H1 (cell line): ENCODE results near the gene RTTN. TPM values are rescaled to one million over a fixed set of nuclear protein-coding genes. Genes with fewer than 3 reads are reported as not detected.

Experiments
- CTCF ChIA-PET: fragments of 300-600 bp; sonication (Branson Sonifier 250); formaldehyde crosslinking; loops from one replicate; lab custom pipeline; 2021; ENCODE audit not compliant: partially characterized antibody; lab: Charles Lee
- POLR2A ChIA-PET: fragments of 300-600 bp; sonication (Branson Sonifier 250); formaldehyde crosslinking; loops from one replicate; lab custom pipeline; 2021; ENCODE audit warnings: inconsistent platforms; ENCODE audit not compliant: partially characterized antibody; lab: Charles Lee
- DNase-seq, 2 experiments: peaks; one replicate each; pipeline versions ENCODE4 v3.0.0 to v3.0.0-alpha.2; 2010 to 2022; ENCODE audit warnings: low spot score in 2 of 2, low read depth in 1 of 2, mixed read lengths in 1 of 2
- FAIRE-seq: peaks from 2 replicates; lab custom pipeline; 2011; peaks lifted over from hg19 to GRCh38; lab: Jason Lieb, UNC
- H2AFZ ChIP-seq: 2 replicates; pipeline ENCODE4 v1.8.1; 2012; ENCODE audit warnings: low read length, inconsistent platforms
- H2AK5ac ChIP-seq: 2 replicates; pipeline ENCODE4 v1.6.1; 2013; ENCODE audit warnings: low read depth, low read length
- H2BK120ac ChIP-seq: replicated peaks from 2 replicates; pipeline ENCODE3; 2013; ENCODE audit warnings: low read depth, low read length, inconsistent platforms
- H2BK12ac ChIP-seq: 2 replicates; pipeline ENCODE4 v1.6.1; 2013; ENCODE audit warnings: low read depth, low read length
- H2BK15ac ChIP-seq: 2 replicates; pipeline ENCODE4 v1.6.1; 2013; ENCODE audit warnings: low read length
- H2BK20ac ChIP-seq: 2 replicates; pipeline ENCODE4 v1.6.1; 2013; ENCODE audit warnings: low read length
- H2BK5ac ChIP-seq: 2 replicates; pipeline ENCODE4 v1.6.1; 2013; ENCODE audit warnings: low read depth, low read length
- H3K14ac ChIP-seq: 2 replicates; pipeline ENCODE4 v1.6.1; 2013; ENCODE audit warnings: inconsistent platforms; ENCODE audit not compliant: insufficient read length
- H3K18ac ChIP-seq: 2 replicates; pipeline ENCODE4 v1.6.1; 2013; ENCODE audit warnings: low read length; ENCODE audit errors: extremely low read depth
- H3K23ac ChIP-seq: 2 replicates; pipeline ENCODE4 v1.6.1; 2013; ENCODE audit warnings: inconsistent platforms; ENCODE audit not compliant: insufficient read length
- H3K23me2 ChIP-seq: 2 replicates; pipeline ENCODE4 v1.6.1; 2013; ENCODE audit warnings: low read depth, low read length
- H3K27ac ChIP-seq: 2 replicates; pipeline ENCODE4 v1.6.1; 2011; ENCODE audit warnings: low read depth, low read length, inconsistent platforms
- H3K27me3 ChIP-seq, 4 experiments: replicated peaks in 1 of 4; 1 replicate in 1 of 4; 2 replicates in 3 of 4; pipeline versions ENCODE4 v1.6.1 to v1.8.1; 2011 to 2013; ENCODE audit warnings: low read length in 3 of 4, mild to moderate bottlenecking in 3 of 4, inconsistent platforms in 2 of 4, mixed read lengths in 2 of 4, moderate library complexity in 1 of 4; ENCODE audit not compliant: control insufficient read depth in 3 of 4, insufficient read depth in 3 of 4; ENCODE audit errors: extremely low read depth in 1 of 4
- H3K36me3 ChIP-seq, 4 experiments: 2 replicates each; pipeline versions ENCODE4 v1.6.1 to v1.8.1; 2011 to 2013; ENCODE audit warnings: mild to moderate bottlenecking in 4 of 4, low read length in 3 of 4, moderate library complexity in 2 of 4, control low read depth in 1 of 4, inconsistent platforms in 1 of 4; ENCODE audit not compliant: insufficient read depth in 4 of 4, control insufficient read depth in 2 of 4
- H3K4ac ChIP-seq: replicated peaks from 2 replicates; pipeline ENCODE3; 2013; ENCODE audit warnings: low read length, low read depth, mixed read lengths, inconsistent platforms; ENCODE audit not compliant: insufficient read length
- H3K4me1 ChIP-seq, 4 experiments: replicated peaks in 1 of 4; 1 replicate in 1 of 4; 2 replicates in 3 of 4; pipeline versions ENCODE4 v1.6.1 to v1.8.1; 2011 to 2013; ENCODE audit warnings: low read length in 3 of 4, inconsistent platforms in 2 of 4, mixed read lengths in 1 of 4; ENCODE audit not compliant: insufficient read depth in 4 of 4, control insufficient read depth in 3 of 4
- H3K4me2 ChIP-seq, 2 experiments: 2 replicates each; pipeline versions ENCODE4 v1.6.1 to v1.8.1; 2011 to 2013; ENCODE audit warnings: low read depth in 2 of 2, low read length in 2 of 2, control low read depth in 1 of 2, inconsistent platforms in 1 of 2, mild to moderate bottlenecking in 1 of 2; ENCODE audit not compliant: insufficient read depth in 1 of 2
- H3K4me3 ChIP-seq, 4 experiments: fragments of 200-600, 300-600 bp in 1 of 4; sonication (generic), shearing (Covaris generic), sonication (Bioruptor Twin) in 1 of 4; 2 replicates each; pipeline versions ENCODE4 v1.5.1 to v1.8.1; 2011 to 2016; ENCODE audit warnings: low read length in 4 of 4, low read depth in 3 of 4, control low read depth in 2 of 4, inconsistent platforms in 2 of 4, mild to moderate bottlenecking in 2 of 4, mixed read lengths in 1 of 4, moderate library complexity in 1 of 4; ENCODE audit not compliant: insufficient read depth in 2 of 4; ENCODE audit errors: extremely low read depth in 1 of 4
- H3K56ac ChIP-seq: replicated peaks from 2 replicates; pipeline ENCODE3; 2013; ENCODE audit warnings: low read depth, mild to moderate bottlenecking, mixed read lengths, low read length, inconsistent platforms; ENCODE audit not compliant: insufficient read length
- H3K79me1 ChIP-seq: 2 replicates; pipeline ENCODE4 v1.6.1; 2013; ENCODE audit warnings: low read depth, low read length, control low read depth
- H3K79me2 ChIP-seq, 2 experiments: 2 replicates each; pipeline versions ENCODE4 v1.6.1 to v1.8.1; 2012 to 2013; ENCODE audit warnings: low read length in 2 of 2, mild to moderate bottlenecking in 2 of 2, inconsistent platforms in 1 of 2; ENCODE audit not compliant: insufficient read depth in 2 of 2, control insufficient read depth in 1 of 2
- H3K9ac ChIP-seq, 4 experiments: replicated peaks in 1 of 4; 1 replicate in 1 of 4; 2 replicates in 3 of 4; pipeline versions ENCODE4 v1.6.1 to v1.8.1; 2011 to 2013; ENCODE audit warnings: low read depth in 3 of 4, low read length in 3 of 4, control low read depth in 2 of 4, mild to moderate bottlenecking in 2 of 4, moderate library complexity in 2 of 4, inconsistent platforms in 1 of 4; ENCODE audit errors: extremely low read depth in 1 of 4
- H3K9me3 ChIP-seq, 2 experiments: 2 replicates each; pipeline versions ENCODE4 v1.6.1 to v1.8.1; 2012 to 2013; ENCODE audit warnings: mild to moderate bottlenecking in 2 of 2, moderate library complexity in 2 of 2, control low read depth in 1 of 2, inconsistent platforms in 1 of 2, low read depth in 1 of 2, low read length in 1 of 2, mixed read lengths in 1 of 2; ENCODE audit not compliant: insufficient read depth in 2 of 2
- H4K20me1 ChIP-seq, 2 experiments: replicated peaks in 1 of 2; 2 replicates each; pipeline versions ENCODE3 to v1.8.1; 2011 to 2013; ENCODE audit warnings: inconsistent platforms in 2 of 2, low read length in 2 of 2, mild to moderate bottlenecking in 1 of 2; ENCODE audit not compliant: insufficient read depth in 2 of 2, control insufficient read depth in 1 of 2
- H4K5ac ChIP-seq: 2 replicates; pipeline ENCODE4 v1.6.1; 2013; ENCODE audit warnings: low read length, low read depth, mixed read lengths, inconsistent platforms; ENCODE audit not compliant: insufficient read length
- H4K8ac ChIP-seq: 2 replicates; pipeline ENCODE4 v1.8.0; 2013; ENCODE audit warnings: mild to moderate bottlenecking, moderate library complexity, low read length, inconsistent platforms; ENCODE audit not compliant: insufficient read depth; ENCODE audit errors: extremely low read depth
- H4K91ac ChIP-seq: replicated peaks from 2 replicates; pipeline ENCODE3; 2013; ENCODE audit warnings: low read length, mixed read lengths, inconsistent platforms; ENCODE audit not compliant: insufficient read length
- ATF2 ChIP-seq: IDR thresholded peaks from 2 replicates; pipeline ENCODE4 v1.6.1; 2012; ENCODE audit warnings: low read length, inconsistent platforms
- CBX5 ChIP-seq: fragments of 300-800, 300-1000 bp; sonication (generic); IDR thresholded peaks from 2 replicates; pipeline ENCODE4 v1.7.1; 2016; ENCODE audit warnings: antibody characterized with exemption, low read length, low read depth
- CTBP2 ChIP-seq: IDR thresholded peaks from 2 replicates; pipeline ENCODE4 v1.7.0; 2011; ENCODE audit warnings: borderline replicate concordance, mild to moderate bottlenecking, moderate library complexity, mixed read lengths, low read length; ENCODE audit not compliant: insufficient read depth, insufficient read length
- FOSL1 ChIP-seq: IDR thresholded peaks from 2 replicates; pipeline ENCODE4 v1.6.1; 2011; ENCODE audit warnings: mild to moderate bottlenecking, low read depth, low read length, moderate library complexity; ENCODE audit not compliant: insufficient read depth
- GABPA ChIP-seq: IDR thresholded peaks from 2 replicates; pipeline ENCODE4 v1.6.1; 2011; ENCODE audit warnings: mild to moderate bottlenecking, low read length, moderate library complexity, borderline replicate concordance; ENCODE audit not compliant: insufficient read depth
- JUN ChIP-seq: IDR thresholded peaks from 2 replicates; pipeline ENCODE4 v1.6.1; 2011; ENCODE audit warnings: low read depth, mild to moderate bottlenecking, improper control_type of control experiment, low read length
- KDM4A ChIP-seq: IDR thresholded peaks from one replicate; pipeline ENCODE4 v1.7.1; 2012; ENCODE audit warnings: low read depth, mild to moderate bottlenecking, moderate library complexity, low read length, inconsistent platforms; ENCODE audit not compliant: severe bottlenecking
- KDM5A ChIP-seq: fragments of 200-600 bp; IDR thresholded peaks from 2 replicates; pipeline ENCODE4 v1.7.1; 2012; ENCODE audit warnings: mild to moderate bottlenecking, low read length, inconsistent platforms, mixed read lengths
- NANOG ChIP-seq: IDR thresholded peaks from 2 replicates; pipeline ENCODE4 v1.6.1; 2011; ENCODE audit warnings: low read length, low read depth, mild to moderate bottlenecking, inconsistent platforms; ENCODE audit not compliant: insufficient read depth, poor library complexity, severe bottlenecking
- RAD21 ChIP-seq, 2 experiments: IDR thresholded peaks in 1 of 2; conservative IDR thresholded peaks in 1 of 2; 2 replicates each; pipeline ENCODE4 v1.6.1; 2011; ENCODE audit warnings: low read depth in 2 of 2, low read length in 2 of 2, improper control_type of control experiment in 1 of 2, inconsistent platforms in 1 of 2, mild to moderate bottlenecking in 1 of 2, moderate library complexity in 1 of 2
- TAF1 ChIP-seq: IDR thresholded peaks from 2 replicates; pipeline ENCODE4 v1.6.1; 2011; ENCODE audit warnings: mild to moderate bottlenecking, low read depth, low read length
- WGBS, 2 experiments: shearing (Covaris generic) in 1 of 2; methylation state at CpG; one replicate each; pipeline versions ENCODE4 v1.1.6 to v1.1.7; 2013 to 2015; ENCODE audit warnings: low lambda C conversion rate in 2 of 2, mixed read lengths in 2 of 2, inconsistent platforms in 1 of 2, low coverage in 1 of 2, missing lambda C conversion rate in 1 of 2; ENCODE audit not compliant: insufficient replicate concordance in 2 of 2, insufficient coverage in 1 of 2, insufficient read length in 1 of 2; ENCODE audit errors: extremely low coverage in 1 of 2, missing lambda C conversion rate in 1 of 2; 5-methylcytosine and 5-hydroxymethylcytosine counted together
- polyA plus RNA-seq, 7 experiments: library from polyadenylated mRNA; depleted of rRNA in 3 of 7; stranded (reverse) in 5 of 7; unstranded in 2 of 7; fragments of >200 nt in 5 of 7; fragments of 200-250 nt in 2 of 7; gene quantifications; 1 replicate in 5 of 7; 2 replicates in 1 of 7; 4 replicates in 1 of 7; pipeline versions ENCODE4 v1.2.1 to v1.2.3, GENCODE V29; 2011 to 2013; ENCODE audit warnings: missing spikeins in 2 of 7, mixed read lengths in 2 of 7
- total RNA-seq: library from RNA; stranded (reverse); fragmentation: NEBNext Ultra II Directional; extraction: Animal tissue kit (Norgen Biotek cat#: 25700); gene quantifications from 2 replicates; pipeline ENCODE4 v1.2.1, GENCODE V29; 2021

Gene RTTN
- total and polyA plus RNA-seq, 2 of the 8 experiments (the other 6 are each of a cell fraction or from before 2014, with no cell fraction given) = 9.1 to 21.4 TPM

DNA sequence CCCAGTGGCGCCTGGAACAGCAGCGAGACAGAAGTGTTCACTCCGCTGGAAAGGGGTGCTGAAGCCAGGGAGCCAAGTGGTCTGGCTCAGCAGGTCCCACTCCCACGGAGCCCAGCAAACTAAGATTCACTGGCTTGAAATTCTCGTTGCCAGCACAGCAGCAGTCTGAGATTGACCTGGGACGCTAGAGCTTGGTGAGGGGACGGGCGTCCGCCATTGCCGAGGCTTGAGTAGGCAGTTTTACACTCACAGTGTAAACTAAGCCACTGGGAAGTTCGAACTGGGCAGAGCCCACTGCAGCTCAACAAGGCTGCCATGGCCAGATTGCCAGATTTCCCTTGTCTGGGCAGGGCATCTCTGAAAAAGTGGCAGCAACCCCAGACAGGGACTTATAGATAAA is 94.8 kb downstream of the RTTN start:
- no peaks in the 10 kb centered on the region for H3K27me3 ChIP-seq
- no peak overlapping the region for H4K91ac ChIP-seq
- H3K4ac ChIP-seq = no peak overlapping the region
- no peak overlapping the region for H3K27ac ChIP-seq
- H3K79me1 ChIP-seq = no peaks in the 10 kb centered on the region
- peaks cover 0 to 5% (median 2%) of the 10 kb centered on the region in 4 experiments; a peak in 1 of 8 replicates for H3K36me3 ChIP-seq
- H2BK12ac ChIP-seq = no peak overlapping the region
- DNase-seq (no peak), FAIRE-seq (no peak)
- H2AK5ac ChIP-seq = no peak overlapping the region
- H3K9me3 ChIP-seq = 0 out of 4 replicates have a peak, but pooled peaks cover 0 to 2% of the 10 kb centered on the region in 2 experiments
- H2BK15ac ChIP-seq = no peak overlapping the region
- H4K8ac ChIP-seq = no peak overlapping the region; the same call in 1 of the 2 replicates
- no peak overlapping the region for H3K4me3 ChIP-seq
- no peak overlapping the region for H3K14ac ChIP-seq
- no peak overlapping the region for H2BK5ac ChIP-seq
- H2AFZ ChIP-seq = no peak overlapping the region
- H3K23ac ChIP-seq = no peak overlapping the region
- WGBS, 2 experiments = 93% methylated on average over 11 of the region's 11 CpGs; no CpG with 5 or more reads in 1 of the 2 experiments
- no peak overlapping the region for H3K4me2 ChIP-seq
- no peak overlapping the region for H3K9ac ChIP-seq
- no peak overlapping the region for H3K56ac ChIP-seq
- no peak overlapping the region for H2BK20ac ChIP-seq
- no peak overlapping the region for H3K18ac ChIP-seq
- ChIA-PET CTCF (interaction anchor here (0.6 to 2.0 kb wide), 2 partner anchors 24 to 1248 kb away, joined by 4 to 5 read pairs; no protein-coding TSS in a partner anchor), POLR2A (no interaction called here)
- no peaks in the 10 kb centered on the region for H3K79me2 ChIP-seq
- H4K20me1 ChIP-seq = no peaks in the 10 kb centered on the region
- H3K23me2 ChIP-seq = no peaks in the 10 kb centered on the region
- no peak overlapping the region for H4K5ac ChIP-seq
- no peak overlapping the region for H2BK120ac ChIP-seq
- no peaks in the 10 kb centered on the region for H3K4me1 ChIP-seq
- TF ChIP-seq CTBP2 (no peak), KDM4A (no peak), JUN (no peak), ATF2 (no peak), FOSL1 (no peak), NANOG (no peak), KDM5A (no peak), TAF1 (no peak), GABPA (no peak), CBX5 (no peak), RAD21 (IDR thresholded peaks at IDR 0.05 in 1 of 2, conservative IDR thresholded peaks at IDR 0.05 in 1 of 2; ENCODE audit: low read depth in 2 of 2, low read length in 2 of 2) (no peak)
